Endodermal cell (in vitro differentiated cells): ENCODE measurements around the gene HPN. TPM values are rescaled to one million over a fixed set of nuclear protein-coding genes. Genes with fewer than 3 reads are reported as not detected.

Experiments
- DNase-seq: peaks from one replicate; pipeline ENCODE4 v3.0.0-alpha.2; 2017
- H3K27ac ChIP-seq: 2 replicates; pipeline ENCODE4 v1.5.1; 2013; ENCODE audit warnings: mild to moderate bottlenecking, low read depth, low read length, moderate library complexity
- H3K27me3 ChIP-seq: 2 replicates; pipeline ENCODE4 v1.6.1; 2013; ENCODE audit warnings: mild to moderate bottlenecking, low read length, moderate library complexity; ENCODE audit not compliant: insufficient read depth, control insufficient read depth, poor library complexity, severe bottlenecking
- H3K36me3 ChIP-seq: 2 replicates; pipeline ENCODE4 v1.7.0; 2013; ENCODE audit warnings: mild to moderate bottlenecking, low read length, moderate library complexity; ENCODE audit not compliant: control insufficient read depth, insufficient read depth
- H3K4me1 ChIP-seq: one replicate; pipeline ENCODE4 v1.7.0; 2013; ENCODE audit warnings: low read length; ENCODE audit not compliant: control insufficient read depth, insufficient read depth
- H3K4me3 ChIP-seq: 2 replicates; pipeline ENCODE4 v1.5.1; 2013; ENCODE audit warnings: mild to moderate bottlenecking, low read length, moderate library complexity
- H3K9ac ChIP-seq: 2 replicates; pipeline ENCODE4 v1.6.1; 2013; ENCODE audit warnings: mild to moderate bottlenecking, low read length, moderate library complexity; ENCODE audit not compliant: poor library complexity, severe bottlenecking; ENCODE audit errors: extremely low read depth
- H3K9me3 ChIP-seq: 2 replicates; pipeline ENCODE4 v1.6.1; 2013; ENCODE audit warnings: mild to moderate bottlenecking, low read length, moderate library complexity; ENCODE audit not compliant: control insufficient read depth
- H3K27ac Mint-ChIP-seq: 2 replicates; pipeline ENCODE4 v1.8.0; 2020; ENCODE audit warnings: mixed read lengths
- H3K27me3 Mint-ChIP-seq: 2 replicates; pipeline ENCODE4 v1.8.0; 2021; ENCODE audit warnings: mild to moderate bottlenecking, mixed read lengths; ENCODE audit not compliant: insufficient read depth
- H3K36me3 Mint-ChIP-seq: 2 replicates; pipeline ENCODE4 v1.8.0; 2020; ENCODE audit warnings: low read depth, mixed read lengths
- H3K4me1 Mint-ChIP-seq: 2 replicates; pipeline ENCODE4 v1.8.0; 2020; ENCODE audit warnings: mixed read lengths
- H3K4me3 Mint-ChIP-seq: 2 replicates; pipeline ENCODE4 v1.8.0; 2020; ENCODE audit warnings: mild to moderate bottlenecking, moderate library complexity, mixed read lengths
- H3K9me3 Mint-ChIP-seq: 2 replicates; pipeline ENCODE4 v1.8.0; 2020; ENCODE audit warnings: mild to moderate bottlenecking, mixed read lengths
- CTCF ChIP-seq: fragments of 200-600 bp; sonication (generic); conservative IDR thresholded peaks from 2 replicates; pipeline ENCODE4 v1.5.0; 2021; ENCODE audit warnings: antibody characterized with exemption, mild to moderate bottlenecking
- WGBS, 2 experiments: methylation state at CpG; one replicate each; pipeline versions ENCODE4 v1.1.5 to v1.1.7; 2013; ENCODE audit warnings: missing lambda C conversion rate in 2 of 2, mixed read lengths in 1 of 2; ENCODE audit not compliant: insufficient coverage in 1 of 2, insufficient read length in 1 of 2; 5-methylcytosine and 5-hydroxymethylcytosine counted together
- total RNA-seq, 2 donors: library from RNA; stranded (reverse); fragmentation: NEBNext Ultra II Directional in 1 of 2; extraction: Animal tissue kit (Norgen Biotek cat#: 25700) in 1 of 2; gene quantifications; 2 replicates in 1 of 2; 3 replicates in 1 of 2; pipeline ENCODE4 v1.2.1, GENCODE V29; 2021

The HPN gene
- total RNA-seq, 2 donors from 2014 or later, result 29.0 to 49.6 TPM

GRCh38 chr19:35000647-35001501 is 40.6 kb upstream of the HPN start:
- peak; percentile 71 for DNase-seq
- Mint-ChIP-seq H3K9me3 (no peaks in the 10 kb centered on the region), H3K27ac (peak overlapping the region; percentile 93), H3K27me3 (no peaks in the 10 kb centered on the region), H3K4me3 (peak overlapping the region; percentile 85), H3K4me1 (peaks cover 43% of the 10 kb centered on the region), H3K36me3 (peaks cover 19% of the 10 kb centered on the region)
- WGBS, 2 experiments, result 4 to 5% methylated on average over 22 to 46 of the region's 46 CpGs
- TF ChIP-seq CTCF, result no peak
- peak overlapping the region; percentile 67 for H3K9ac ChIP-seq
- peak overlapping the region; percentile 66 for H3K27ac ChIP-seq
- no peaks in the 10 kb centered on the region for H3K9me3 ChIP-seq
- peak overlapping the region; percentile 93 for H3K4me3 ChIP-seq
- H3K36me3 ChIP-seq, result peaks cover 5% of the 10 kb centered on the region
- no peaks in the 10 kb centered on the region for H3K4me1 ChIP-seq
- no peaks in the 10 kb centered on the region for H3K27me3 ChIP-seq

- Histone ChIP-seq H3K4me3 (peak overlapping the region; percentile 93), H3K36me3 (peaks cover 12% of the 10 kb centered on the region), H3K9me3 (no peaks in the 10 kb centered on the region), H3K27ac (no peak overlapping the region), H3K9ac (no peak overlapping the region), H3K27me3 (no peaks in the 10 kb centered on the region), H3K4me1 (no peaks in the 10 kb centered on the region)
- no peak for TF ChIP-seq CTCF
- Mint-ChIP-seq H3K27me3 (no peaks in the 10 kb centered on the region), H3K4me3 (peak overlapping the region; percentile 85), H3K4me1 (peaks cover 43% of the 10 kb centered on the region), H3K36me3 (peaks cover 30% of the 10 kb centered on the region), H3K9me3 (no peaks in the 10 kb centered on the region), H3K27ac (peak overlapping the region; percentile 84)
- peak; percentile 35 for DNase-seq
- WGBS, 2 experiments, result 91 to 95% methylated on average over 9 to 11 of the region's 11 CpGs
Observed at GRCh38 chr19:35002037-35002535, 39.4 kb upstream of the HPN start.

GRCh38 chr19:35004517-35005255 is 36.8 kb upstream of the HPN start:
- peaks cover 37% of the 10 kb centered on the region for H3K36me3 Mint-ChIP-seq
- no peak overlapping the region for H3K9ac ChIP-seq

More at GRCh38 chr19:35004517-35005255, 36.8 kb upstream of the HPN start:
- H3K4me1 Mint-ChIP-seq, result peaks cover 28% of the 10 kb centered on the region
- H3K27me3 ChIP-seq, result no peaks in the 10 kb centered on the region
- no peaks in the 10 kb centered on the region for H3K4me1 ChIP-seq
- no peaks in the 10 kb centered on the region for H3K9me3 ChIP-seq
- H3K4me3 Mint-ChIP-seq, result no peak overlapping the region
- no peaks in the 10 kb centered on the region for H3K9me3 Mint-ChIP-seq
- H3K27me3 Mint-ChIP-seq, result no peaks in the 10 kb centered on the region
- DNase-seq, result no peak
- peaks cover 26% of the 10 kb centered on the region for H3K36me3 ChIP-seq
- no peak for TF ChIP-seq CTCF
- H3K4me3 ChIP-seq, result no peak overlapping the region
- no peak overlapping the region for H3K27ac ChIP-seq
- peak overlapping the region; percentile 75 for H3K27ac Mint-ChIP-seq
- WGBS, 2 experiments, result 95 to 100% methylated on average over 7 to 18 of the region's 18 CpGs
